ENCODE results near the gene ALOX15B. TPM values are rescaled to one million over a fixed set of nuclear protein-coding genes. Genes with fewer than 3 reads are reported as not detected.

The ALOX15B gene
- polyA plus RNA-seq, 1 donor from 2014 or later: not detected

DNA sequence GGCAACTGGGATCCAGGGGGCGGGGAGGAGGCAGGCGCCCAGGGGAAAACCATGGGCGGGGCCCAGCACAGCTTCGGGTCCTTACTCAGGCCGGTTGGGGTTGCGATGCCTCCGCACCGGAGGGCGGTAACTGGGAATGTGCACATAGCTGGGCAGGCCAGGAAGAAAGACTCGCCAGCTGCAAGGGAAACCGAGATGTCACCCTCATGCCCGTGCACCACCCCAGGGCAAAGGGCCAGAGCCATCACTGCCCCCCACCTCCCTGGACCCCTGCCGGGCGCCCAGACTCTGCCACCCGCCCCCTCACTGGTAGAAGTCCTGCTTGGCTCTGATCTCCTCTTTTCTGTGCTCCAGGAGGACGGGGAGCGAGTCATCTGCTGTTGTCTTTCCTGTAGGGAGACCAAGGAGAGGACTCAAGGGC, 42.0 kb downstream of the ALOX15B start:
- no peak overlapping the region for H3K9ac ChIP-seq (ENCODE audit: low read length)
- H3K4me2 ChIP-seq (ENCODE audit: low read length): no peak overlapping the region
- peaks cover 41% of the 10 kb centered on the region for H3K27me3 ChIP-seq (ENCODE audit: insufficient read depth, low read depth, low read length)
- TF ChIP-seq, protein P1, sequence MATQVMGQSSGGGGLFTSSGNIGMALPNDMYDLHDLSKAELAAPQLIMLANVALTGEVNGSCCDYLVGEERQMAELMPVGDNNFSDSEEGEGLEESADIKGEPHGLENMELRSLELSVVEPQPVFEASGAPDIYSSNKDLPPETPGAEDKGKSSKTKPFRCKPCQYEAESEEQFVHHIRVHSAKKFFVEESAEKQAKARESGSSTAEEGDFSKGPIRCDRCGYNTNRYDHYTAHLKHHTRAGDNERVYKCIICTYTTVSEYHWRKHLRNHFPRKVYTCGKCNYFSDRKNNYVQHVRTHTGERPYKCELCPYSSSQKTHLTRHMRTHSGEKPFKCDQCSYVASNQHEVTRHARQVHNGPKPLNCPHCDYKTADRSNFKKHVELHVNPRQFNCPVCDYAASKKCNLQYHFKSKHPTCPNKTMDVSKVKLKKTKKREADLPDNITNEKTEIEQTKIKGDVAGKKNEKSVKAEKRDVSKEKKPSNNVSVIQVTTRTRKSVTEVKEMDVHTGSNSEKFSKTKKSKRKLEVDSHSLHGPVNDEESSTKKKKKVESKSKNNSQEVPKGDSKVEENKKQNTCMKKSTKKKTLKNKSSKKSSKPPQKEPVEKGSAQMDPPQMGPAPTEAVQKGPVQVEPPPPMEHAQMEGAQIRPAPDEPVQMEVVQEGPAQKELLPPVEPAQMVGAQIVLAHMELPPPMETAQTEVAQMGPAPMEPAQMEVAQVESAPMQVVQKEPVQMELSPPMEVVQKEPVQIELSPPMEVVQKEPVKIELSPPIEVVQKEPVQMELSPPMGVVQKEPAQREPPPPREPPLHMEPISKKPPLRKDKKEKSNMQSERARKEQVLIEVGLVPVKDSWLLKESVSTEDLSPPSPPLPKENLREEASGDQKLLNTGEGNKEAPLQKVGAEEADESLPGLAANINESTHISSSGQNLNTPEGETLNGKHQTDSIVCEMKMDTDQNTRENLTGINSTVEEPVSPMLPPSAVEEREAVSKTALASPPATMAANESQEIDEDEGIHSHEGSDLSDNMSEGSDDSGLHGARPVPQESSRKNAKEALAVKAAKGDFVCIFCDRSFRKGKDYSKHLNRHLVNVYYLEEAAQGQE (IDR thresholded peaks at IDR 0.05; ENCODE audit: borderline replicate concordance): no peak
- TF ChIP-seq EZH2 (IDR thresholded peaks at IDR 0.05; ENCODE audit: borderline replicate concordance, insufficient read depth, low read length, poor library complexity, severe bottlenecking) (no peak), POLR2AphosphoS5 (IDR thresholded peaks at IDR 0.05) (no peak), TAF1 (IDR thresholded peaks at IDR 0.05; ENCODE audit: low read depth) (no peak), EP300 (conservative IDR thresholded peaks at IDR 0.05; ENCODE audit: poor library complexity, severe bottlenecking) (no peak), SMC3 (conservative IDR thresholded peaks at IDR 0.05; ENCODE audit: poor library complexity) (no peak), MXI1 (conservative IDR thresholded peaks at IDR 0.05; ENCODE audit: poor library complexity, severe bottlenecking) (no peak), RAD21 (conservative IDR thresholded peaks at IDR 0.05) (no peak)
- TF ChIP-seq, protein P2, sequence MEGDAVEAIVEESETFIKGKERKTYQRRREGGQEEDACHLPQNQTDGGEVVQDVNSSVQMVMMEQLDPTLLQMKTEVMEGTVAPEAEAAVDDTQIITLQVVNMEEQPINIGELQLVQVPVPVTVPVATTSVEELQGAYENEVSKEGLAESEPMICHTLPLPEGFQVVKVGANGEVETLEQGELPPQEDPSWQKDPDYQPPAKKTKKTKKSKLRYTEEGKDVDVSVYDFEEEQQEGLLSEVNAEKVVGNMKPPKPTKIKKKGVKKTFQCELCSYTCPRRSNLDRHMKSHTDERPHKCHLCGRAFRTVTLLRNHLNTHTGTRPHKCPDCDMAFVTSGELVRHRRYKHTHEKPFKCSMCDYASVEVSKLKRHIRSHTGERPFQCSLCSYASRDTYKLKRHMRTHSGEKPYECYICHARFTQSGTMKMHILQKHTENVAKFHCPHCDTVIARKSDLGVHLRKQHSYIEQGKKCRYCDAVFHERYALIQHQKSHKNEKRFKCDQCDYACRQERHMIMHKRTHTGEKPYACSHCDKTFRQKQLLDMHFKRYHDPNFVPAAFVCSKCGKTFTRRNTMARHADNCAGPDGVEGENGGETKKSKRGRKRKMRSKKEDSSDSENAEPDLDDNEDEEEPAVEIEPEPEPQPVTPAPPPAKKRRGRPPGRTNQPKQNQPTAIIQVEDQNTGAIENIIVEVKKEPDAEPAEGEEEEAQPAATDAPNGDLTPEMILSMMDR (IDR thresholded peaks at IDR 0.05; ENCODE audit: poor library complexity, severe bottlenecking): no peak
- no peak overlapping the region for H2AFZ ChIP-seq (ENCODE audit: low read depth, low read length)
- H3K27ac ChIP-seq (ENCODE audit: low read length): no peak overlapping the region
- H3K36me3 ChIP-seq (ENCODE audit: insufficient read depth, low read length): no peaks in the 10 kb centered on the region
- no peak overlapping the region for H3K4me3 ChIP-seq (ENCODE audit: low read length)
- H3K79me2 ChIP-seq (replicated peaks; ENCODE audit: insufficient read depth, low read length): no peaks in the 10 kb centered on the region
- H4K20me1 ChIP-seq (ENCODE audit: insufficient read depth): no peaks in the 10 kb centered on the region
- no peaks in the 10 kb centered on the region for H3K9me3 ChIP-seq (ENCODE audit: low read length)
- H3K9me2 ChIP-seq (ENCODE audit: insufficient read depth, low read length): no peaks in the 10 kb centered on the region
- H3F3A ChIP-seq (ENCODE audit: insufficient read depth, low read length, poor library complexity, severe bottlenecking): no peaks in the 10 kb centered on the region

DNA sequence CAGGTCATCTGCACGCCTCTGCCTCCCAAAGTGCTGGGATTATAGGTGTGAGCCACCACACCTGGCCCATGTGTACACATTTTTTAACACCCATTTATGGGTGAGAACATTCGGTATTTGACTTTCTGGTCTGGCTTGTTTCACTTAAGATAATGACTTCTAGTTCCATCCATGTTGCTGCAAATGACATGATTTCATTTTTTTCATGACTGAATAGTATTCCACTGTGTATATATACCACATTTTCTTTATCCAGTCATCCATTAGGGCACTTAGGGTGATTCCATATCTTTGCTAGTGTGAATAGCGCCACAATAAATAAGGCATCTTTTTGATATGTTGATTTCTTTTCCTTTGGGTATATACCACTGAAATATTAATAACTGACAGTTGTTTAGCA, 43.0 kb downstream of the ALOX15B start:
- H2AFZ ChIP-seq (ENCODE audit: low read depth, low read length): no peak overlapping the region
- H3K36me3 ChIP-seq (ENCODE audit: insufficient read depth, low read length): no peaks in the 10 kb centered on the region
- H3K9ac ChIP-seq (ENCODE audit: low read length): no peak overlapping the region
- no peaks in the 10 kb centered on the region for H3K79me2 ChIP-seq (replicated peaks; ENCODE audit: insufficient read depth, low read length)
- H3K27me3 ChIP-seq (ENCODE audit: insufficient read depth, low read depth, low read length): peaks cover 32% of the 10 kb centered on the region
- no peaks in the 10 kb centered on the region for H4K20me1 ChIP-seq (ENCODE audit: insufficient read depth)
- no peak overlapping the region for H3K4me3 ChIP-seq (ENCODE audit: low read length)
- TF ChIP-seq MXI1 (conservative IDR thresholded peaks at IDR 0.05; ENCODE audit: poor library complexity, severe bottlenecking): no peak
- H3F3A ChIP-seq (ENCODE audit: insufficient read depth, low read length, poor library complexity, severe bottlenecking): no peaks in the 10 kb centered on the region
- H3K4me2 ChIP-seq (ENCODE audit: low read length): no peak overlapping the region
- no peak overlapping the region for H3K27ac ChIP-seq (ENCODE audit: low read length)
- H3K9me3 ChIP-seq (ENCODE audit: low read length): no peaks in the 10 kb centered on the region
- H3K9me2 ChIP-seq (ENCODE audit: insufficient read depth, low read length): no peaks in the 10 kb centered on the region

DNA sequence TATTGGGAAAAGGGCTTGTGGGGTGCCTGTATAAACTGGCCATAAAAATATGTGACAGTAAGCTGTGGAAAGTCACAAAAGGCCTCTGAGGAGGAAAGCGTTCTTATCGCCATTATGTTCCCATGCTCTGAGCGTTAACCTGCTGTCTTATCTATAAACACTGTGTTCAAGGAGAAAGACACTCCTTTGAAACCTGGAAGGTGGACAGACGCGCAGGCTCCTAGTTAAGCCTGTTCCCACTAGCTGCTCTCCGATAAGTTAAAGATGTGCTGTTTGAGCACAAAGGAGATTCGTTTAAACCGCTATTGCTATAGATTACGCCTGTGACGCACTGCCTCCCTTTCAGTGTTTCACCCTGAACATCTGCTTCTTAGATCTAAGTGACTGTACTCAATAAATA, 43.4 kb downstream of the ALOX15B start:
- peaks cover 28% of the 10 kb centered on the region for H3K27me3 ChIP-seq (ENCODE audit: insufficient read depth, low read depth, low read length)
- H3K4me3 ChIP-seq (ENCODE audit: low read length): no peak overlapping the region
- H3K9me2 ChIP-seq (ENCODE audit: insufficient read depth, low read length): no peaks in the 10 kb centered on the region
- no peaks in the 10 kb centered on the region for H3K79me2 ChIP-seq (replicated peaks; ENCODE audit: insufficient read depth, low read length)
- no peaks in the 10 kb centered on the region for H4K20me1 ChIP-seq (ENCODE audit: insufficient read depth)
- H3F3A ChIP-seq (ENCODE audit: insufficient read depth, low read length, poor library complexity, severe bottlenecking): no peaks in the 10 kb centered on the region
- no peak overlapping the region for H3K9ac ChIP-seq (ENCODE audit: low read length)
- TF ChIP-seq, protein P2 (IDR thresholded peaks at IDR 0.05; ENCODE audit: poor library complexity, severe bottlenecking): no peak
- TF ChIP-seq MXI1 (conservative IDR thresholded peaks at IDR 0.05; ENCODE audit: poor library complexity, severe bottlenecking) (no peak), POLR2AphosphoS5 (IDR thresholded peaks at IDR 0.05) (no peak), RAD21 (conservative IDR thresholded peaks at IDR 0.05) (no peak), EP300 (conservative IDR thresholded peaks at IDR 0.05; ENCODE audit: poor library complexity, severe bottlenecking) (no peak), SMC3 (conservative IDR thresholded peaks at IDR 0.05; ENCODE audit: poor library complexity) (no peak), TAF1 (IDR thresholded peaks at IDR 0.05; ENCODE audit: low read depth) (no peak), EZH2 (IDR thresholded peaks at IDR 0.05; ENCODE audit: borderline replicate concordance, insufficient read depth, low read length, poor library complexity, severe bottlenecking) (no peak)
- TF ChIP-seq, protein P1 (IDR thresholded peaks at IDR 0.05; ENCODE audit: borderline replicate concordance): no peak
- no peaks in the 10 kb centered on the region for H3K36me3 ChIP-seq (ENCODE audit: insufficient read depth, low read length)
- no peaks in the 10 kb centered on the region for H3K9me3 ChIP-seq (ENCODE audit: low read length)
- H3K4me2 ChIP-seq (ENCODE audit: low read length): no peak overlapping the region
- H3K27ac ChIP-seq (ENCODE audit: low read length): no peak overlapping the region
- no peak overlapping the region for H2AFZ ChIP-seq (ENCODE audit: low read depth, low read length)

Measured in neural cell (in vitro differentiated cells).